WI38 (cell line): ENCODE data around the gene ARMH2.

Experiments used
- H3K4me3 ChIP-seq: 2 replicates; pipeline ENCODE4 v1.5.1; 2011; ENCODE audit warnings: low read depth, mild to moderate bottlenecking, control low read depth, low read length
- CTCF ChIP-seq: IDR thresholded peaks from 2 replicates; pipeline ENCODE4 v1.5.1; 2012; ENCODE audit warnings: low read depth, mild to moderate bottlenecking, control low read depth, low read length

The ARMH2 gene

GRCh38 chr6:24838994-24839393, 40.3 kb upstream of the ARMH2 start:
- H3K4me3 ChIP-seq: no peak overlapping the region
- no peak for TF ChIP-seq CTCF

- H3K4me3 ChIP-seq: no peak overlapping the region
- no peak for TF ChIP-seq CTCF
Measured at GRCh38 chr6:24838081-24838480, 39.4 kb upstream of the ARMH2 start.

GRCh38 chr6:24836109-24836508, 37.4 kb upstream of the ARMH2 start:
- TF ChIP-seq CTCF: no peak
- no peak overlapping the region for H3K4me3 ChIP-seq

- no peak for TF ChIP-seq CTCF
- H3K4me3 ChIP-seq: no peak overlapping the region
Measured at GRCh38 chr6:24833711-24834386, 35.1 kb upstream of the ARMH2 start.

- no peak for TF ChIP-seq CTCF
Measured at GRCh38 chr6:24832794-24833193, 34.1 kb upstream of the ARMH2 start.

GRCh38 chr6:24831771-24832716, 33.3 kb upstream of the ARMH2 start:
- H3K4me3 ChIP-seq: no peak overlapping the region
- no peak for TF ChIP-seq CTCF

More at GRCh38 chr6:24832794-24833193, 34.1 kb upstream of the ARMH2 start:
- no peak overlapping the region for H3K4me3 ChIP-seq

- no peak overlapping the region for H3K4me3 ChIP-seq
- TF ChIP-seq CTCF: no peak
Measured at GRCh38 chr6:24829657-24830056, 30.9 kb upstream of the ARMH2 start.
